Ascending aorta (tissue), 2 donors: ENCODE data around the gene DCTN1. TPM values are rescaled to one million over a fixed set of nuclear protein-coding genes. Genes with fewer than 3 reads are reported as not detected.

ENCODE experiments used
- DNase-seq, 2 donors: peaks; one replicate each; pipeline ENCODE4 v3.0.0-alpha.2; 2019; ENCODE audit warnings: low spot score in 2 of 2
- H3K27ac ChIP-seq, 2 donors: fragments of 200-600 bp; sonication (generic); one replicate each; pipeline ENCODE4 v1.5.1; 2016 to 2017; ENCODE audit warnings: mild to moderate bottlenecking in 1 of 2
- H3K27me3 ChIP-seq: fragments of 200-600 bp; sonication (generic); one replicate; pipeline ENCODE4 v1.5.1; 2017
- H3K36me3 ChIP-seq, 2 donors: fragments of 200-600 bp; sonication (generic); one replicate each; pipeline ENCODE4 v1.5.1; 2016
- H3K4me1 ChIP-seq, 2 donors: fragments of 200-600 bp; sonication (generic); one replicate each; pipeline ENCODE4 v1.5.1; 2016 to 2017; ENCODE audit warnings: mild to moderate bottlenecking in 1 of 2
- H3K4me3 ChIP-seq, 2 donors: fragments of 200-600 bp; sonication (generic); one replicate each; pipeline ENCODE4 v1.5.1; 2016 to 2017; ENCODE audit warnings: mild to moderate bottlenecking in 1 of 2
- H3K9me3 ChIP-seq, 2 donors: fragments of 200-600 bp; sonication (generic); one replicate each; pipeline ENCODE4 v1.5.1; 2016
- CTCF ChIP-seq, 3 experiments: fragments of 200-600 bp in 2 of 3; fragments of 450-650 bp in 1 of 3; sonication (generic) in 2 of 3; IDR thresholded peaks; one replicate each; pipeline ENCODE4 v1.5.1; 2016 to 2019; ENCODE audit warnings: antibody characterized with exemption in 3 of 3, mild to moderate bottlenecking in 1 of 3, moderate library complexity in 1 of 3
- intact Hi-C: fragments of 100-400 bp; cut with DNase I; formaldehyde crosslinking; loops from one replicate; pipeline ENCODE4 v1.15.1; 2023
- total RNA-seq: library from RNA; depleted of rRNA; stranded (reverse); fragments of >200 nt; gene quantifications from one replicate; pipeline ENCODE4 v1.1.0, GENCODE V29; 2016

The DCTN1 gene
- total RNA-seq = 152 TPM

GRCh38 chr2:74379851-74380789 lies at the start of gene DCTN1:
Gene DCTN1, minus strand, starts transcription at chr2:74380311. Its CDS starts 274 bp downstream, at chr2:74380037.
- Histone ChIP-seq H3K4me3 (peak within 1 kb of the TSS; percentile 50 to 59), H3K9me3 (no peaks in the 10 kb centered on the region), H3K4me1 (peaks cover 15 to 39% of the 10 kb centered on the region in 2 donors), H3K27ac (peak within 1 kb of the TSS in 1 of 2 donors; percentile 31), H3K27me3 (no peaks in the 10 kb centered on the region), H3K36me3 (peaks cover 18 to 23% of the 10 kb centered on the region in 2 donors)
- intact Hi-C loops = no loop called here
- peak in 1 of 2 donors; percentile 69 for DNase-seq
- TF ChIP-seq CTCF (IDR thresholded peaks at IDR 0.05) = no peak

- Histone ChIP-seq H3K27me3 (no peaks in the 10 kb centered on the region), H3K4me1 (no peaks in the 10 kb centered on the region), H3K4me3 (no peak overlapping the region), H3K9me3 (no peaks in the 10 kb centered on the region), H3K36me3 (peaks cover 45 to 50% of the 10 kb centered on the region in 2 donors), H3K27ac (no peak overlapping the region)
- intact Hi-C loops = no loop called here
- TF ChIP-seq CTCF (IDR thresholded peaks at IDR 0.05) = no peak
- no peak for DNase-seq
These were observed 48.6 kb upstream of the DCTN1 start for GRCh38 chr2:74428675-74429074.

- no peak overlapping the region for H3K27ac ChIP-seq
- H3K27me3 ChIP-seq = no peaks in the 10 kb centered on the region
- TF ChIP-seq CTCF (IDR thresholded peaks at IDR 0.05) = no peak
- peaks cover 45 to 50% of the 10 kb centered on the region in 2 donors for H3K36me3 ChIP-seq
- no peak for DNase-seq
- intact Hi-C loops = no loop called here
- H3K4me1 ChIP-seq = no peaks in the 10 kb centered on the region
- H3K4me3 ChIP-seq = no peak overlapping the region
- H3K9me3 ChIP-seq = no peaks in the 10 kb centered on the region
These were observed 47.4 kb upstream of the DCTN1 start for GRCh38 chr2:74427551-74427950.

- peaks cover 33 to 37% of the 10 kb centered on the region in 2 donors for H3K36me3 ChIP-seq
- H3K4me3 ChIP-seq = no peak overlapping the region
- intact Hi-C loops = no loop called here
These were observed 46.2 kb upstream of the DCTN1 start for GRCh38 chr2:74426181-74426758.

GRCh38 chr2:74425523-74425922 lies 45.4 kb upstream of the DCTN1 start:
- H3K27me3 ChIP-seq = no peaks in the 10 kb centered on the region
- TF ChIP-seq CTCF (IDR thresholded peaks at IDR 0.05) = no peak
- peaks cover 0 to 3% of the 10 kb centered on the region in 2 donors for H3K4me1 ChIP-seq
- no peaks in the 10 kb centered on the region for H3K9me3 ChIP-seq
- no peak overlapping the region for H3K4me3 ChIP-seq
- no peak overlapping the region for H3K27ac ChIP-seq
- H3K36me3 ChIP-seq = peaks cover 27 to 37% of the 10 kb centered on the region in 2 donors
- intact Hi-C loops = no loop called here
- DNase-seq = no peak

More at GRCh38 chr2:74426181-74426758, 46.2 kb upstream of the DCTN1 start:
- peaks cover 0 to 3% of the 10 kb centered on the region in 2 donors for H3K4me1 ChIP-seq
- no peaks in the 10 kb centered on the region for H3K9me3 ChIP-seq
- H3K27me3 ChIP-seq = no peaks in the 10 kb centered on the region
- no peak for DNase-seq
- TF ChIP-seq CTCF (IDR thresholded peaks at IDR 0.05) = no peak
- no peak overlapping the region for H3K27ac ChIP-seq
